ENCODE results near the gene SLC38A10. TPM values are rescaled to one million over a fixed set of nuclear protein-coding genes. Genes with fewer than 3 reads are reported as not detected.

Gene SLC38A10
- total and polyA plus RNA-seq, 2 experiments from 2014 or later = 94.4 to 131 TPM

Other genes starting within 250 kb of the SLC38A10 start
- 0.67 and 0.86 TPM in 2 replicates for gene PVALEF, start 129.8 kb downstream of the SLC38A10 start, total RNA-seq
- gene PVALEF, start 129.8 kb downstream of the SLC38A10 start, polyA plus RNA-seq = 0.37 and 0.44 TPM in 2 replicates
- 13.8 and 21.9 TPM in 2 replicates for gene AATK, start 129.1 kb downstream of the SLC38A10 start, total RNA-seq
- gene AATK, start 129.1 kb downstream of the SLC38A10 start, polyA plus RNA-seq = 8.0 and 17.1 TPM in 2 replicates
- gene CEP131, start 72.3 kb downstream of the SLC38A10 start, total RNA-seq = 23.2 and 37.0 TPM in 2 replicates
- 29.2 and 35.4 TPM in 2 replicates for gene CEP131, start 72.3 kb downstream of the SLC38A10 start, polyA plus RNA-seq
- 42.4 and 52.5 TPM in 2 replicates for gene TEPSIN, start 56.3 kb downstream of the SLC38A10 start, total RNA-seq
- gene TEPSIN, start 56.3 kb downstream of the SLC38A10 start, polyA plus RNA-seq = 19.7 and 34.8 TPM in 2 replicates
- gene NDUFAF8, start 56.0 kb downstream of the SLC38A10 start, total RNA-seq = 52.3 and 67.4 TPM in 2 replicates
- 112 and 142 TPM in 2 replicates for gene NDUFAF8, start 56.0 kb downstream of the SLC38A10 start, polyA plus RNA-seq
- 27.1 and 47.3 TPM in 2 replicates for gene BAHCC1, start 100.2 kb upstream of the SLC38A10 start, total RNA-seq
- 20.0 and 20.3 TPM in 2 replicates for gene BAHCC1, start 100.2 kb upstream of the SLC38A10 start, polyA plus RNA-seq
- 2,244 and 2,883 TPM in 2 replicates for gene ACTG1, start 217.5 kb upstream of the SLC38A10 start, total RNA-seq
- 1,007 and 1,036 TPM in 2 replicates for gene ACTG1, start 217.5 kb upstream of the SLC38A10 start, polyA plus RNA-seq
- gene FSCN2, start 233.1 kb upstream of the SLC38A10 start, total RNA-seq = 9.0 and 11.3 TPM in 2 replicates
- 1.5 and 2.4 TPM in 2 replicates for gene FSCN2, start 233.1 kb upstream of the SLC38A10 start, polyA plus RNA-seq